ENCODE measurements around the gene MPP2. TPM values are rescaled to one million over a fixed set of nuclear protein-coding genes. Genes with fewer than 3 reads are reported as not detected.
A peak's percentile ranks its signal among the peaks of the same experiment; 100 is the strongest.

Gene MPP2
- total and polyA plus RNA-seq, 2 of the 13 experiments (the other 11 are each of a cell fraction or from before 2014, with no cell fraction given): 0.20 to 1.7 TPM

GRCh38 chr17:43907425-43907981 is at the start of gene MPP2 (continued):
- TF ChIP-seq ZNF407 (CRISPR knock-in tag; IDR thresholded peaks at IDR 0.05; ENCODE audit: not compliant biosample characterization) (peak; percentile 52), ATF4 (CRISPR knock-in tag; IDR thresholded peaks at IDR 0.05) (no peak), ZNF33B (CRISPR knock-in tag; IDR thresholded peaks at IDR 0.05) (no peak), ZBTB38 (CRISPR knock-in tag; IDR thresholded peaks at IDR 0.05) (no peak), NRL (CRISPR knock-in tag; IDR thresholded peaks at IDR 0.05; ENCODE audit: borderline replicate concordance) (no peak), PHF5A (CRISPR knock-in tag; IDR thresholded peaks at IDR 0.05; ENCODE audit: low read depth, unreplicated experiment) (no peak), ZMAT3 (CRISPR knock-in tag; conservative IDR thresholded peaks at IDR 0.05) (no peak), ATRX (CRISPR knock-in tag; IDR thresholded peaks at IDR 0.05; ENCODE audit: borderline replicate concordance) (no peak), SIX1 (CRISPR knock-in tag; IDR thresholded peaks at IDR 0.05; ENCODE audit: borderline replicate concordance) (no peak), KIAA2018 (CRISPR knock-in tag; IDR thresholded peaks at IDR 0.05; ENCODE audit: borderline replicate concordance) (no peak), ZNF790 (CRISPR knock-in tag; IDR thresholded peaks at IDR 0.05; ENCODE audit: borderline replicate concordance) (0 out of 2 replicates have a peak, but pooled peaks have one; percentile 54), REXO4 (CRISPR knock-in tag; IDR thresholded peaks at IDR 0.05; ENCODE audit: borderline replicate concordance) (no peak)

Measured in HepG2 (cell line).